Omental fat pad (tissue), 4 donors: ENCODE measurements around the gene PRDM16. TPM values are rescaled to one million over a fixed set of nuclear protein-coding genes. Genes with fewer than 3 reads are reported as not detected.

ENCODE experiments used
- ATAC-seq: fragments of 150-250 bp; one replicate; pipeline ENCODE4 v1.9.1; 2016; ENCODE audit warnings: mild to moderate bottlenecking, moderate library complexity; ENCODE audit not compliant: low FRiP score
- DNase-seq: peaks from one replicate; pipeline ENCODE4 v3.0.0-alpha.2; 2019; ENCODE audit warnings: low spot score
- total RNA-seq, 4 donors: library from RNA; depleted of rRNA; stranded (reverse); fragments of >200 nt; gene quantifications; one replicate each; pipeline ENCODE4 v1.1.0, GENCODE V29; 2016
- TF ChIP-seq, protein P1 (sequence below), 3 donors: fragments of 450-650 bp; IDR thresholded peaks; one replicate each; pipeline ENCODE4 v1.5.1; 2016 to 2017; ENCODE audit warnings: antibody characterized with exemption in 3 of 3, mild to moderate bottlenecking in 3 of 3, moderate library complexity in 2 of 3

The PRDM16 gene
- total RNA-seq, 4 donors from 2014 or later, result 0.19 to 3.8 (median 1.8) TPM

DNA sequence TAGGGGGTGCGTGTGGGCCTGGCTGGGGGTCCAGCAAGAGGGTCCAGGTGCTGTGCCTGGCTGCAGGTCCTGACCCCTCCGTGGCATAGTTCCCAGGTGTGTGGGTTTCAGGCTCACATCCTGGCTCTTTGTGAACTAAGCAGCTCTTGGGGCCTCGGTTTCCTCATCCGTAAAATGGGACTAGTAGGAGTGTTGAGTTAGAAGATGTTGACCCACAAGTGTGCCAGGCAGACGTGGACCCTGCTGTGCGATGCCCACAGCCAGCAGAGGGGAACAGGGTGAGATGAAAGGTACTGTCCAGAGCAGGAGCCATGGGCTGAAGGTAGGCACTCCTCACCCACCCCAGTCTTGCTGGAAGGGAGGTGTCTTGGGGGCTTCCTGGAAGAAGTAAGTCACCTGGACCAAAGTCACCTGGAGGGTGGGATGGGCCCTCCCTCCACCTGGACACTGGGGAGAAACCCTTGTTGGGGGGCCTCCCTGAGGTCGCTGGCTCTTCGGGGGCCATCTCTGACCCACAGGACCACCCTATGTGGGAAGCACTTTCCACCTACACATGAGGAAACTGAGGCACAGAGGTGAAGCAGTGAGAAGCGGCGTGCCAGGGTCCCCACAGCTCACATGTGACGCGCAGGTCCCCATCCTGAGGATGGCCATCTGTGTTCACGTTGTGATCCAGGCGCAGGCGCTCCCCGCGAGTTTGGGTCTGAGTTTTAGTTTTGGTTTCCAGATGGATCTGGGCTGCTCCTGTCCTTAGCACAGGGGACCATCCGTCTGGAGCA lies 386.9 kb downstream of the PRDM16 start:
- TF ChIP-seq, protein P1, sequence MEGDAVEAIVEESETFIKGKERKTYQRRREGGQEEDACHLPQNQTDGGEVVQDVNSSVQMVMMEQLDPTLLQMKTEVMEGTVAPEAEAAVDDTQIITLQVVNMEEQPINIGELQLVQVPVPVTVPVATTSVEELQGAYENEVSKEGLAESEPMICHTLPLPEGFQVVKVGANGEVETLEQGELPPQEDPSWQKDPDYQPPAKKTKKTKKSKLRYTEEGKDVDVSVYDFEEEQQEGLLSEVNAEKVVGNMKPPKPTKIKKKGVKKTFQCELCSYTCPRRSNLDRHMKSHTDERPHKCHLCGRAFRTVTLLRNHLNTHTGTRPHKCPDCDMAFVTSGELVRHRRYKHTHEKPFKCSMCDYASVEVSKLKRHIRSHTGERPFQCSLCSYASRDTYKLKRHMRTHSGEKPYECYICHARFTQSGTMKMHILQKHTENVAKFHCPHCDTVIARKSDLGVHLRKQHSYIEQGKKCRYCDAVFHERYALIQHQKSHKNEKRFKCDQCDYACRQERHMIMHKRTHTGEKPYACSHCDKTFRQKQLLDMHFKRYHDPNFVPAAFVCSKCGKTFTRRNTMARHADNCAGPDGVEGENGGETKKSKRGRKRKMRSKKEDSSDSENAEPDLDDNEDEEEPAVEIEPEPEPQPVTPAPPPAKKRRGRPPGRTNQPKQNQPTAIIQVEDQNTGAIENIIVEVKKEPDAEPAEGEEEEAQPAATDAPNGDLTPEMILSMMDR (IDR thresholded peaks at IDR 0.05), result no peak
- DNase-seq (no peak), ATAC-seq (no peak)

DNA sequence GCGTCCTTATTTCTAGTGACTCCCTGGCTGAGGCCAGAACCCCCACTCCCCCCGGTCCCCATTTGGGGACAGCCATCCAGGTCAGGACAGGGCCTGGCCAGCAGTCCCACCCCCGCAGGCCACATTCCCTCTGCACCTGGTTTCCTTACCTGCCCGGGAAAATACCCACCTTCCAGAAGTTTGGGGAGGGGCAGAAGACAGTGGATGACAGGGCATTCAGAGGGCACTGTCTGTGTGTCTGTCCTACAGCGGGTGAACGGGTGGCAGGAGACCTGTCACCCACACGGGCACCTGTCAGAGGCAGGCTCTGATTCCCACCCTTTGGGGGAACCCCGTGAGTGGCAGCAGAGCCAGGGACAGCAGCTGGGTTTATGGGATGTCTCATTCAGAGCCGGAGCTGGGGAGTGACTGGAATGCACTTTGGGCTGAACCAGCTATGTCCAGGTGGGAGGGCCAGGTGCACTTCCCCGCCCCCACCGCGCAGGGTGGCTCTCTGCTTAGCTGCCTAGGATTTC lies 387.5 kb downstream of the PRDM16 start:
- no peak for DNase-seq
- no peak for ATAC-seq
- TF ChIP-seq, protein P1 (IDR thresholded peaks at IDR 0.05), result no peak

DNA sequence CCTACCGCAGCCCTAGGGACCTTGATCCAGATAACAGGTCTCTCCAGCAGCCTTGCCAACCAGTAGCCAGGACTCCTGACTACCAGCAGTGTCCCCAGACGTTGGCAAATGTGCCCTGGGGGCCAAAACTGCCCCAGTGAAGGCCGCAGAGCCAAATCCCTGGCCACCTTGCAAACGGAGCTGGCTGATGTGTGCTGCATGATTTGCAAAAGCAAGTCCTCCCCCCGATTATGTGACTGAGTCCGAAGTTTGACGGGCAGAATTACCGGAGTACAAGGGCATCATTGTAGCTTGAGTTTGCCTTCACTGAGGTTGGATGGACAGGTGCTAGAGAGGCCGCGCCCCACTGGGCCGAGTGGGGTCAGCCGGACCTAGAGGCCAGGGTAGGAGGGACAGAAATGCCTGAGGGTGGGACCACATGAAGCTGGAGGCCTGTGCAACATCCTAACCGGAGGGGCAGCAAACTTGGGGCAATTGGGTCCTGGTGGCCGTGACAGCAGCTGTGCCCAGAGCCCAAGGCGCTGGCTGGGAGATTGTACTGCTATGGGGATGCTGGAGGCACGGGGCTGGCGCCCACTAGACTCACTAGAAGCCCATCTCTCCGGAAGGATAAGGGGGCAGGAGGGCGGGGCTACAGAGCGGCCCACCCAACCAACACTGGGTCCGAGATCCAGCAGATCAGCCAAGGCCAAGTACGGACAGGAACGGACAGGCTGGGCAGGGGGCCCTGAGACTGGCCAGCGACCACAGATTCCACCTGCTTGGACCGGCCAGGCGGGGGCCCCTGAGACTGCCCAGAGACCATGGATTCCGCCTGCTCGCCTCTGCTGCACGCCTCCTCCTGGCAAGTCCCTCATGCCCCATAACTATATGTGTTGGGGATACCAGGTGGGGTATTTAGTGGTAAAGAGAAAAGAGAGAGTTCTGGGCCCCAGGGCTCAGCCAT lies 388.2 kb downstream of the PRDM16 start:
- TF ChIP-seq, protein P1 (IDR thresholded peaks at IDR 0.05), result no peak
- ATAC-seq (no peak), DNase-seq (no peak)

DNA sequence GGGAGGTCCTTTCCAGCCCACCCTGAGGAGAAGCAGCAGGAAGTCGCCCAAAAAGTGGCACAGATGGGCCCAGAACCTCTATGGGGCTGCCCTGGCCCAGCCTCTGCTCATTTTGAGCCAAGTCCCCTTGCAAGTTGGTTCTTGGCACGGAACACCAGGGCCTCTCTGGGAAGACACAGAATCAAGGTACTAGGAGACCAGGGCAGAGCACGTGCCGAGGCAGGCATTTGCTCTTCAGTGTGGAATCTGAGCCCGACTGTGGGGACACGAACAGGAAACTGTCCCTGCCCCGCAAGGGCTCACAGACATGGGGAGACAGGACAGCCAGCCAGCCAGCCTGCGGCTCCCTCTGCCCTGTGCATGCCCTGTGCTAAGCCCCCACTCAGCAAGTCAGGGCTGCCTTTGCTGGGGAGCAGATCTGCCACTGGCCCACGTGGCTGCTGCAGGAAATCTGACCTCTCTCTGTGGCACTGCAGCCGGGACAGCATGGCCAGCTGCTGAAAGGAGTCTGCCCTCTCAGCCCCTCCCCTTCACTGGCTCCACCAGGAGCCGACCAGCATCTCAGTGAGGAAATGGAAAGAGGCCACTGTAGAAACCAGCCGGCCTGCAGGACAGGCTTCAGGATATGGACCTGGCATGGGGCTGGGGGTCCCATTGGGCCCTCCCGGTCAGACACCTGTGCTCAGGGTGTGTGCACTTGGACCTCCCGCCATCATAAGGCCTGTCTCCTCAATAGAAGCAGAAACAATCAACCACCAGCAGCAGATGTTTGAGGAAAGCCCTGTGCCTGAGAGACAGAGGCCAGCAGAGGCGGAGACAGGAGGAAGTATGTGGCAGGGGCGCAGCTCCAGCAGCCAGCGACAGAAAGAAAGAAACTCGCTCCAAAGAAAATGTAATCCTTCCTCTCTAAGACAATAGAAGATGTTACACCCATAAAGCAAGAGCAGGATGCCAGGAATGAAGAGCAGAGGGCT lies 389.2 kb downstream of the PRDM16 start:
- DNase-seq (no peak), ATAC-seq (no peak)
- TF ChIP-seq, protein P1 (IDR thresholded peaks at IDR 0.05), result no peak

DNA sequence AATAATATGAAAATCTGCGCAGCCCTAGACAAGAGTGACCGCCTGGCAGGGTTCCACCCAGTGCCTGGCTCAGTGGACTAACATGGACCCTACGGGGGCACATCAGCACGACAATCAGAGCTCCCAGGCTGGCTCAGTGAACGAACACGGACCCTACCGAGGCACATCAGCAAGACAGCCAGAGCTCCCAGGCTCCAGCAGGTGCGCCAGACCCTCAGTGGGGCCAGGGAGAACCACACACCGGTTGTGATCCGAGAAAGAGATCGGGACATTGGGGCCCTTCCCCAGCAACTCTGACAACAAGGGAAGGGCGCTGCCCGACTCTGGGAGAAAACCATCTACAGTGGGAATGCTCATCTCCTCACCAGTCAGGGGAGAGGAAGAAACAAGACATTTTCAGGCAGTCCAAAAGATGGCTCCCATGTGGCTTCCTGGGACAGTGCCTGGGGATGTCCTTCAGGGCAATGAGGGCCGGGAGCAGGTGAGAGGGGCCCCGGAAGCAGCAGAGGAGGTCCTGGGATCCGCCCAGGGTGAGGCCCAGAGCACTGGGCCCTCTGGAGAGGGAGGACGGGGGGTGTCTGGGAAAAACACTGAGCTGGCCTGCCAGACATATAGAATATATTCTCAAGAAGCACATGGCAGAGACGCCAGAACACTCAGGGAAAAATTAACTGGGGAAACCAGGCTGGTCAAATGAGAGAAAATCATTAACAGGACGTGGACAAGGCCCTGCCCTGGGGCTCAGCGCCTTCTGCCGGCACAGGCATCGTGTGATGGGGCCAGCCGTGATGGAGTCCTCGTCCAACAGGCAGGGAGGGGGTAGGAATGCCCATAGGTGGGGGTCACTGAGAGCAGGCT lies 390.3 kb downstream of the PRDM16 start:
- DNase-seq, result no peak
- no peak for ATAC-seq
- TF ChIP-seq, protein P1 (IDR thresholded peaks at IDR 0.05), result no peak
